NCI-H2227 (cell line): ENCODE data around the gene CLHC1.
"Not testable (repeated sequence)": the region's sequence is repeated elsewhere in the genome, so short reads cannot be mapped to it uniquely, and the experiment has no call there.

Source experiments
- DNase-seq: peaks from one replicate; lab custom pipeline; 2025; ENCODE audit not compliant: unreplicated experiment; lab: John Stamatoyannopoulos, UW

The CLHC1 gene

DNA sequence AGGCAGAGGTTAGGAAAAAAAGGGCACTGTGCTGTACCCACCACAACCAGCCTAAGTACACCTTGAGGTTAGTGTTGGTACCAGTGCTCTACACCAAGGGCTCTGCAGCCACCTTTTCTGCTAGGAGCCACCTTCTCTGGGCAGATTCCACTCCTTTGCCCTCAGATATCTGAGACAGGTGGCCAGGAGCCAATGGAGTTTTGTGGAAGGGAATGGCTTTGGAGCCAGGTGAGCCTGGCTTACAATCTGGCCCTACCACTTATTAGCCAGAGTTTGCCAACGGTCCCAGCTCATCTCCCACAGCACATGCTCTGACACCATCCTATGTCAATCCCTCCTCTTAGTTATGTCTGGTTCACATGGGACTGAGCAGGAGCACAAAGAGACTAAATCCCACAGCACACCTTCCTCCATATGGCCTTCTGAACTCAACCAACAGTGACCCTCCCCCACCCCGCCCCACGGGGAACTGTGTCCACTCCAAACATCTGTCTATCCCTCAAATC is 77.5 kb downstream of the CLHC1 start:
- DNase-seq, result no peak

DNA sequence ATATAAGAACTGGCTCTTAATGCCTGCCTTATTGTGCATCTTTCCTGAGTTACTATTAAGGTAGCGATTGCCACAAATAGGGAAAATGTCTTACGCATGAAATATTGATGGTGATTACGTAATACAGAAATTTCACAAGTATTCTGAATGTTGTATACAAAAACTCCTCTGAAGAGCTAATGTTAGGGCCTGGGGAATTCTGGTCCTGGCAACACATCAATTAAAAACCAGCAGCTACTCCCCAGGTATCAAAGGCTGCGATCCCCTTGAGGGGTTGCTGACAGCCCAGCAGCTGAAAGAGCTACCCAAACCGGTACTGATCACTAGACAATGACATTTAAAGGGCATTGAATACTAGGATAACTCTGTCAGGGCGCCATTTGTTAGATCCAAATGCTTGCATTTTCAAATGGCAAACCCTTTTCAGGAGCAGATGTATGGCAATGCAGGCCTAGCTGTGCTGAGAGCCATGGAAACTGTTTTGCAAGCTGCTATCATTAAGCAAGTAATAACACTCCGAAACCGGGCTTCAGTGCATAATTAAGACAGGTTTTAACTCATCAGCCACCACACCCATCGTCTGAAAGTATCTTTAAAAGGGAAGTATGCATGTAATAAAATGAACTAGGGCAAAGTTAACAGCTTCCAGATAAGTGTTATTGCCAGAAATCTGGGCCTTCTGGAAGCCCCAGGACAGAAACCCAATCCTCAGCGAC is 78.4 kb downstream of the CLHC1 start:
- no peak for DNase-seq

DNA sequence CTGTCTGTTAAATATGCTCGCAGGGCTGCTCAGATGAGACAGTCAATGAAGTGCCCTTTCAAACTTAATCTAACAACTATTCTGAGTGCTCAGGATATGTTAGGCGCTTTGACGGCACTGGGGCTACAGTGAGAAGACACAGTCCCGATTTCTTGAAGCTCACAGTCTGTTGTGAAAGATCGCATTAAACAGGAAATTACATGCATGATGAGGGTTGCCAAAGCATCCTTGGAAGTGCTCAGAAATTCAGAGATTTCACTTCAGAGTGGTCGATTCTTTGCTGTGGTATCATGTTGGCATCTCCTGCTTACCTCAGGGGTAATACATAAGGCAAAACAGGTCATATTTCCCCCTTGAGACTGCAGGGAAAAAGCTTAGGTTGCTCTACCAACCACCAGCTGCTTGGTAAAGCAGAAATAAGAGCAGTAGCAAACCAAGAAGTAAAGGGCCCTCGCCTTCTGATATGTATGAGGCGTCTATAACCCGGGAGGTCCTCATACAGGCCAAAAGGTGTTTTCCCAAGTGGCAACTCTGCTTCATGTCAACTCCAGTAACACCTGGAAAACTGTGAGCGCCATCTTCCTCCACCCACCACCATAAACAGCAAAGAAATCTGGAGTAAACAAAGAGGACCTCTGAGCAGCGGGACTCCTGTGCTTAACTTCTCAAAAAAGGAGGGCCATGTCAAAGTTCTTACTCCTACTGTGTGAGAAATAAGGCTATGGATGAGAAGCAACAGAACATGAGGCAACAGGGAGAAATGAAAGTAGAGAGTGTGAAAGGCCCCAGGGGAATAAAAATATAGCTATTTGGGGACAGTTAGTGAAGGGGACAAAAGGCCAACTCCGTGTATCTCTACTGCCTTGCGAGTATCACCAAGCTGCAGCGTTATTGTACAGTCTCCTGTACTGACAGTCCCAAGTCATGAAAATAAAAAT is 79.3 kb downstream of the CLHC1 start:
- no peak for DNase-seq

DNA sequence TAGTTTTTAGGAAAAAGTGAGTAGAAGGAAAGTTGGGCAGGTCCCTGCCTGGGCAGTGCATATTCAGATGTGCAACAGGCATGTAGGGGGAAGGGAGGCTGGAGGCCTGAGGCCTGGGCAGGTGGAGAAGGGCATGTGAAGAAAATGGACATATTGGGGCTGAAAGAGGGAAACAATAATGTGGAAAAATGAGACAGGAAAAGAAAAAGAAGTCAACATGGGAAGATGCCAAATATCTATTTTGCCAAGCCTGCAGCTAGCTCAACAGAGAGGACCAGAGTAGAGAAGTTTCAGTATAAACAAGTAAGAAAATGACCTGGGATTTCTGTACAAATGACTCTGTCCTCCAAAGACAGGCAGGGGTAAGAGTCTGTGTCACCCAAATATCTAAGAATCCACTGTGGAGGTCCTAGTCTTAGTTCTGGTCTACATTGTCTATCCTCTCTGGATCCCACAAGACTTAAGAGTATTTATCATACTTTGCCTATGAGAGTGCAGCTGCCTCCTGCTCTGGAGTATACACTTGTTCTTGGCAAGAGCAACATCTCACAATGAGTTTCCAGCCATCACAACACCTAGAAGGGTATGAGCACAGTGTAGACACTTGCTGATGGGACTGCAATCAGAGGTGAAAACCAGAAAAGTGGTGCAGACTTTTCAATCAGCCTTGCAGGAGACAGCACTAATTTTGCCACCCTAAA is 80.2 kb downstream of the CLHC1 start:
- DNase-seq, result no peak

DNA sequence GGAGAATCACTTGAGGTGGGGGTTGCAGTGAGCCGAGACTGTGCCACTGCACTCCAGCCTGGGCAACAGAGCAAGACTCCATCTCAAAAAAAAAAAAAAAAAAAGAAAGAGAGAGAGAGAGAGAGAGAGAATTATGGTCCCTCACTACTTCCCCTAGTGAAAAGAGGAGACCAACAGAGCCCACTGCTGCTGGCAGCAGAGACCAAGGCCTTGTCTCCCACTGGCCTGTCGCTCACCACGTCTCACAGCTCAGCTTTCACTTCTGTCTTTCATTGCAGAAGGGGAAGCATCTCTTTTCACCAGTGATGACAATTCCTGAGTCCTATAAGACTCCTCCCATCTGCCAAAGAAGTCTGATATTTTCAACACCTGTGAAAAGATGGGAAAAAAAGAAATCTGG is 81.3 kb downstream of the CLHC1 start:
- DNase-seq, result no peak

DNA sequence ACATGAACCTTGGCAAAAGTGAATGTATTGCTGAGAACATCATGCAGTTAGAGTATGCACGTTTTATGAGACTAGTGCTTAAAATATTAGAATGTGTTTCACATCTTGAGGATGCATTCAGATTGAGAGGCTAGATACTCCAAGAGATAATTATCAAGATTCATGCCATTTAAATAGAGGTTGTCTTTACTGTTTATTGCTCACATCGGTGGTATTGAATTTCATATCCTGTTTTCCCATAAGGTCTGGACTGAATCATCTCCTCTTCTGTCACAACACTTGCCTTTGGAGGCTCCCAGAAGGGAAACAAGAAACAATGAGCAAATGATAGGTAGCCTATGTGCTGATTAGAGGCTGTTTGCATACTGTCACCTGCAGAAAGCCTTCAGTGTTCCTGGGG is 83.8 kb downstream of the CLHC1 start:
- DNase-seq, result no peak

DNA sequence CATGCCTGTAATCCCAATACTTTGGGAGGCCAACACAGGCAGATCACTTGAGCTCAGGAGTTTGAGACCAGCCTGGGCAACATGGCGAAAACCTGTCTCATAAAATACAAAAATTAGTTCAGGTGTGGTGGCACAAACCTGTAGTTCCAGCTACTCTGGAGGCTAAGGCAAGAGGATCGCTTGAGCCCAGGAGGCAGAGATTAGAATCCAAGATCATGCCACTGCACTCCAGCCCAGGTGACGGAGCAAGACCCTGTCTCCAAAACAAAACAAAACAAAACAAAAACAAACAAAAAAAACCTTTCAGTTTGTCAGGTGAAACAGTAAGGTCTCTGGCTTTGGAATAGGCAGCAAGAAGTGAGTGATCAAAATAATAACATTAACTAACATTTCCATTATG is 84.6 kb downstream of the CLHC1 start:
- DNase-seq, result no peak

DNA sequence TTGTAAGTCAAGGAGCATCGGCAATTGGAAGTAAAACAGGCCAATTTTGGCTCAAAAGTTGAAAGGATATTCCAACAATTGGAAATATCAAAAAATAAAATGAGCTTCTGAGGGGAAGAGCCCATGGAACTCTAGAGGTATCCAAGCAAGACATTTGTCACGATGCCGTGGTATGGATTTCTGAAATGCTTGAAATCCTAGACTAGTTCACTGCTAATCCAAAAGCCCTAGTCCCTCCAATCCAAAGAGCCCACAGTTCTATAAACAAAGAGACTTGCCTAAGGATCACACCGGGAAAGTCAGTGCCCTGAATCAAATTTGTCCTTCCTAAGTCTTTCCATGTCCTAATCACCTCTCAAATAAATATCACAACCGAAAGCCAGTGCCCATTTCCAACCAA is 85.1 kb downstream of the CLHC1 start:
- DNase-seq, result no peak

DNA sequence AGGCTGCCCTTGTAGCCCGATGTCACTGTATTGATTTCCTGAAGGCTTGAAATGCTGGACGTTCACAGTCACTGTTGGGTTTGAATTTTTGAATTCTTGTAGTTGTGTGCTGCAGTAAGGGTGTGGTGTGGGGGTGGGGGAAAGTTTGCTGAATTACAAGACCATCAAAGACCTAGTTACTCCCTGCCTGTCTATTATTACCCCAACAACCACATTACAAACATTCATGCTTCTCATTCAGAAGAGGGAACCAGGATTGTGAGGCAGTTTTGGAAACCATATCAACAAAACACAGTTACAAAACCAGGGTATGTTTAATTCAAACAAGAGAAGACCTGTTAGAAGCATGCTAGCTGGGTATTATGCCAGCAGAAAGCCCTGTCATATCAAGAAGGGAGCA is 85.8 kb downstream of the CLHC1 start:
- no peak for DNase-seq

DNA sequence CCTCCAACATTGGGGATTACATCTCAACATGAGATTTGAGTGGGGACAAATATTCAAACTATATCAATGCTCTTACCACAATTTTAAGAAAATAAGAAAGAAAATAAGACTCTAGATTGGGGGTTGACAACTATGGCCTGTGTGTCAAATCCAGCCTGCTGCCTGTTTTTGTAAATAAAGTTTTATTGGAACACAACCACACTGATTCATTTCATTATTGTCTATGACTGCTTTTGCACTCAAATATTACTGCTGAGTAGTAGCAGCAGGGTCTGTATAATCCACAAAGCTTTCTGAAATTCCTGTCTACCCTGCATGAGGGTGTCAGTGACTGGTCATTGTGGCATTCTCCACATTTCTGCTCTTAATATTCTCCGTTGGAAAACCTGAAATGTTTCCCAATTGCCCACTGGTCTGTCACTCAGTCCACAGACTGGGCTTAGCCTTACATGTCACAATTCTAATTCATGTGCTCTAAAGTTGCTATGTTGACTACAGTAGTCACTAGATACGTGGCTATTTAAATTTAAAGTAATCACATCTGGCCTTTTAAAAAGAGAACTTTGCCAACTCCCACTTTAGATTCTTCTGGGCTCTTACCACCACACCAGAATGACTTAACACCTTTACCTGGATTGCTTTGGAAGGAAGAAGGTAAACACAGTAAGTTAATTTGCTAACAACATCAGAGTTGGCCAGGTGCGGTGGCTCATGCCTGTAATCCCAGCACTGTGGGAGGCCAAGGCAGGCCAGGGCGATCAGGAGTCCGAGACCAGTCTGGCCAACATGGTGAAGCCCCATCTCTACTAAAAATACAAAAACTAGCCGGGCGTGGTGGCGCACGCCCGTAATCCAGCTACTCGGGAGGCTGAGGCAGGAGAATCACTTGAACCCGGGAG is 86.9 kb downstream of the CLHC1 start:
- no peak for DNase-seq

DNA sequence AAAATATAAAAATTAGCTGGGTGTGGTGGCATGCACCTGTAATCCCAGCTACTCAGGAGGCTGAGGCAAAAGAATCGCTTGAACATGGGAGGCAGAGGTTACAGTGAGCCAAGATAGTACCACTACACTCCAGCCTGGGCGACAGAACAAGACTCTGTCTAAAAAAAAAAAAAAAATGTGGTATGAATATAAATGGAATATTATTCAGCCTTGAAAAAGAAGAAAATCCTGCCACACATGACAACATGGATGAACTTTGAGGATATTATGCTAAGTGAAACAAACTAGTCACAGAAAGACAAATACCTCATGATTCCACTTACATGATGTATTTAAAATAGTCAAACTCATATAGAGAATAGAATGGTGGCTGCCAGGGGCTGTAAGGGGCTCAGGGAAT is 88.4 kb downstream of the CLHC1 start:
- not testable (repeated sequence) for DNase-seq

DNA sequence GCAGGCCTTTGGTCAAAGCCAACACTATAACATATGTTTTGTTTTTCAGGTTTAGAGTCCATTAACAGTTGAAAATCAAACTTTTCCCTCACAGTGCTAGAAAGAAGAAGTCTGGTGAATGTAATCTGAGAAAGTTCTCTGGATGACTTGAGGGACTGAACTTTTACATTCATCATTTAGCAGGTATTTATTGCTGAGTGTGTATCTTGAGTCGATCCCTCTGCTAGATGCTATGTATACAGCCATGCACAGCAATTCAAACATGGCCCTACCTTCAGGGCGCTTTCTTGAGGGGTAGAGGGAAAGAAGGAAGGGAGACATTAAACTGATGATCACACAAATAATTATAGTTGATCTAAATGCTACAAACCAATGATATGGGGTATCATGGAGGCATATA is 89.6 kb downstream of the CLHC1 start:
- DNase-seq, result no peak

DNA sequence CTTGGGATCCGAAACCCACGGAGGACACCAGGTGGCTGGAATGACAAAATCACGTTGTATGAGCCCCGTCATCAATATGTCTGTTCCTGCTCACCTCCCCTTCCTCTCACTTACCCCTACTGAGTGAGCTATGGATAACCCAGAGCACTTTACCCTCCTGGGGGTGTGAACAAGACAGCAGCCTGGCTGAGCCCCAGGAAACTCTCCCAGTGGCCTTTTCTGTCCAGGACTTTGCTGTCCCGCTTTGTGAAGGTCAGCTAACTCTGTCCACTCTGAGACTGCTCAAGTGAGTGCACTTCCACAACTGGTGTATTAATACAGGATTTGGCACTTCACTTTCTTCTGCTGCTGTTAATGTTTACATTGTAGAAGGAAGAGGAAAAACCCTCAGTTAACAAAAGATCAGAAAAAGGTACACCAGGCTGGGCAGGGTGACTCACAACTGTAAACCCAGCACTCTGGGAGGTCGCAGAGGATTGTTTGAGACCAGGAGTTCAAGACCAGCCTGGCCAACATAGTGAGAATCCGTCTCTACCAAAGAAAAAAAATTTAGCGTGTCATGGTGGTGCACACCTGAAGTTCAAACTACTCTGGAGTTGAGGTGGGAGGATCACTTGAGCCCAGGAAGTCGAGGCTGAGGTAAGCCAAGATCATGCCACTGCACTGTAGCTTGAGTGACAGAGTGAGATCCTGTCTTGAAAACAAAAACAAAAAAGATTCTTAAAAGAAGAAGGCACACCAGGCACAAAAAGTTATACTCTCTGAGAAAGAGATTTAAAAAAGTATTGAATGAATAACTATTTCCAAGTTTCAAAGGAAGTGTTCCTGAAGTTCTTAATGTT is 90.3 kb downstream of the CLHC1 start:
- DNase-seq, result no peak

DNA sequence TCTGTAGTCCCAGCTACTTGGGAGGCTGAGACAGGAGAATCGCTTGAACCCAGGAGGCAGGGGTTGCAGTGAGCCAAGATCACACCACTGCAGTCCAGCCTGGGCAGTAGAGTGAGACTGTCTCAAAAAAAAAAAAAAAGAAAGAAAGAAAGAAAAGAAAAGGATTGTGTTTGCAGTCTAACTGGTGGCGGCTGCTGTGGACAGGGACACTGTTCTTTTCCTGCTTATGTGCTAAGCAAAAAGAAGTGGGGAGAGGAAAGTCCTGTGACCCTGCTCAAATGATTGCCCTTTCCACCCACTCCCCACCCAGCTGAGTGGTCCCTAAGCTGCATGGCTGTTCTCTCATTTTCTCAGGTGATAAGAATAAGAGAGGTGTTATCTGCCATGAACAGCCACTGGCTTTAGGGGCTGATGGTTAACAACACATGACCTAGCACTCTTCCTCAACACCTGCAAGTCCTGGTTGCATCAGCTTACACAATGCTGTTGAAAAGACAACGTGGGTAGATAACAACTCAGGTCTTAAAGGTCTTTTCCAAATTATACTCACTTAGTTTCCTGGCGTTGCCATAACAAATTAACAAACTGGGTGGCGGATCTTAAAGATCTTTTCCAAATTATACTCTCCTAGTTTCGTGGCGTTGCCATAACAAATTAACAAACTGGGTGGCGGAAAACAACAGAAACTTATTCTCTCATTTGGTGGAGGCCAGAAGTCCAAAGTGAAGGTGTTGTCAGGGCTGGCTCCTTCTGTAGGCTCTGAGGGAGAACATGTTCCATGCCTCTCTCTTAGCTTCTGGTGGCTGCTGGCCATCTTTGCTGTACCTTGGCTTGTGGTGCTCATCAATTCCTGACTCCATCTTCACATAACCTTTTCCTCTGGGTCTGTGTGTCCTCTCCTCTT is 91.5 kb downstream of the CLHC1 start:
- DNase-seq, result no peak

DNA sequence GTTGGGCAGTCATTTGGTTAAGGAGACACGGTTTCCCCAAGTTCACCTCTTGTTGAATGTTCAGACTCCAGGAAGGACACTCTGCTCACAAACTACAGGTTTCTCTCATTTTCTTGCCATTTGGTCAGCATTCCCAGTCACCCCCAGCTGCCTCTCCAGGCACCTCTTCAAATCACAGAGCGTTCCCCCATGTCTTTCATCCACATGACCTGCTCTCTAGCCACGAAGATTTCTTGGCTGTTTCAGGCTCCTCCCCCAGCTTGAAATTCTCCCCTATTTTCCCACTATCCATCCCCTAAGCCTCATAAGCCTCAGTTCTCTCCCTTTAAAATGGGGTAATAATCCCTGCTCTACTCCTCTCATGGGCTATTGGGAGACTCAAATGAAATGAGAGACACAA is 92.8 kb downstream of the CLHC1 start:
- no peak for DNase-seq

DNA sequence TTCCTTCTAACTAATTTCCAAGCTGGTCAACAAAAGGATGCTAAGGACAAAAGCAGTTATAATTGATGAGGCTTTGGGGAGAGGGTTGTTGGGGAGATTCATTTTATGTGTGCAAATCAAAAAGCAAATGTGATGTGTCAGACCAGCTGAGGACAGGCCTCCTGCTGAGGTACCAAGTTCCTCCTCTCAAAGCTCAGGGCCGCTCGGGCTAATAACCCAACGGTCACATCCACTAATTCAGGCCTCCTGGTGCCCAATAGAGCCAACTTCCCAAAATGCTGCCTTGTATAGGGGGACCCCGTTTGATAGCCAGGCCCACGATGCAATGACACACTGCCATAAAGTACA is 93.2 kb downstream of the CLHC1 start:
- no peak for DNase-seq

DNA sequence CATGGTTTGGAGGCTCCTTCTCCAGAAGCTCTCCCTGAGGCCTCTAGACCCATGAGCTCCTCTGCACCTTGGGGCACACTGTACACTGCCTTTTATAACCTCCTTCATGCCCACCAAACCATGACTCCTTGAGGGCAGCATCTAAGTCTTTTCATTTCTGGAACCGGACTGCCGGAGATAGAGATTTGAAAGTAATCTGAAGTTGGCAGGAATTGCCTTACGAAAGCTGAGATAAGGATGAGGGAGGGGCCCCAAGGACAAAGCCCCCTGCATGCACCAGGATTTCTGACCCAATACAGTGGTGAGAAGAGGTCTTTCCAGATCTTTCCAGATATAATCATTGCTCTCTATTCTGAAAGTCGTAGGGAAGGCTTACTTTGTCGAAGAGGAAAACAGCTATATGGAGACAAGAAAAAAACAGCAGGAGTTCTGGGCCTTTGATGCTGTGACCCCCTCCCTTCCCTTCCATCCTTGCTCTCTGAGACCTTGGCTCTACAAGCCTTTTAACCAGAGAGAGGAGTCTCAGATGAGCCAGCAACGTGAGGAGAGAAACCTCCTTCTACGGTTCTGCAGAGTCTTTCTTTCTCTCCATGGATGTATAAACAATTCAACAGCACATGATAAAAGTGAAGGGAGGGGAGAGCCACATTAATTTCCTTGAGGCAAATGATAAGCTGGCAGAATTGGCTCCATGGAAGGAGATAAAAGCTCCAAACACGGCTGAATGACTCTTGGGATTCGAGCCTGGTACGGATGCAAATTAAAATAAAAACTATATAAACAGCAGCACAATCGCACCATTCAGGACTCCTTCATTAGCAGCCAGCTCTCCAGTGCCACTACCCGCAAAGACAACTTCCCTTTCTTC is 93.8 kb downstream of the CLHC1 start:
- DNase-seq, result no peak
